ENCODE results near the gene BIRC7. TPM values are rescaled to one million over a fixed set of nuclear protein-coding genes. Genes with fewer than 3 reads are reported as not detected.

Gene BIRC7
- polyA plus RNA-seq, 3 donors: 0.21 TPM; not detected in 2

- Mint-ChIP-seq H3K4me1 (peaks cover 22% of the 10 kb centered on the region), H3K36me3 (peaks cover 17 to 21% of the 10 kb centered on the region in 2 donors), H3K9me3 (no peaks in the 10 kb centered on the region), H3K4me3 (peak within 1 kb of the TSS; percentile 84 to 91), H3K27ac (peak within 1 kb of the TSS; percentile 74 to 93 (median 86)), H3K27me3 (ENCODE audit: low read depth in 3 of 3) (peaks cover 2 to 21% (median 9%) of the 10 kb centered on the region in 3 donors)
- Histone ChIP-seq H3K4me2 (replicated peaks; ENCODE audit: extremely low read depth, low read length, poor library complexity, severe bottlenecking) (peak within 1 kb of the TSS; percentile 98), H3K79me2 (ENCODE audit: insufficient read depth, low read length) (peaks cover 48% of the 10 kb centered on the region), H3K27ac (ENCODE audit: low read depth in 1 of 2, low read length in 2 of 2) (peak within 1 kb of the TSS; percentile 56 to 84), H4K20me1 (ENCODE audit: insufficient read depth, low read length) (peaks cover 39% of the 10 kb centered on the region), H3K9ac (ENCODE audit: insufficient read depth, low read length, poor library complexity, severe bottlenecking) (peak within 1 kb of the TSS; percentile 92), H3K9me3 (replicated peaks in 1 of 2; ENCODE audit: control insufficient read depth in 1 of 2, insufficient read depth in 1 of 2, low read length in 2 of 2) (no peaks in the 10 kb centered on the region), H3K4me1 (ENCODE audit: control insufficient read depth in 1 of 2, insufficient read depth in 2 of 2, low read length in 2 of 2) (peaks cover 17 to 19% of the 10 kb centered on the region in 2 donors), H3K36me3 (replicated peaks in 1 of 2; ENCODE audit: control insufficient read depth in 1 of 2, insufficient read depth in 2 of 2, low read length in 2 of 2) (peaks cover 18 to 20% of the 10 kb centered on the region in 2 donors), H3K27me3 (ENCODE audit: control insufficient read depth in 2 of 2, insufficient read depth in 2 of 2, low read length in 2 of 2) (peaks cover 0 to 3% of the 10 kb centered on the region in 2 donors), H3K4me3 (replicated peaks in 1 of 3; ENCODE audit: low read depth in 2 of 3, low read length in 3 of 3) (peak within 1 kb of the TSS; percentile 75 to 87 (median 87)), H2AFZ (ENCODE audit: insufficient read depth, low read depth, low read length, poor library complexity, severe bottlenecking) (peak within 1 kb of the TSS; percentile 81)
- WGBS (ENCODE audit: insufficient coverage): under 1% methylated on average over 89 of the region's 97 CpGs
- peak; percentile 80 to 86 (median 84) for DNase-seq
- no peak for TF ChIP-seq CTCF (IDR thresholded peaks at IDR 0.05)
- intact Hi-C loops (cut with micrococcal nuclease): loop anchor here (5.0 to 10.0 kb wide), 2 partner anchors 50 to 632 kb away; no protein-coding TSS in a partner anchor
Observed at GRCh38 chr20:63272105-63273058, 36.7 kb downstream of the BIRC7 start, which contains the start of gene ARFGAP1. Gene ARFGAP1, plus strand, starts transcription at chr20:63272813. Its CDS starts 2,768 bp downstream, at chr20:63275581.

GRCh38 chr20:63273059-63273579, 37.4 kb downstream of the BIRC7 start:
- Histone ChIP-seq H3K36me3 (replicated peaks in 1 of 2; ENCODE audit: control insufficient read depth in 1 of 2, insufficient read depth in 2 of 2, low read length in 2 of 2) (peaks cover 25 to 28% of the 10 kb centered on the region in 2 donors), H3K4me1 (ENCODE audit: control insufficient read depth in 1 of 2, insufficient read depth in 2 of 2, low read length in 2 of 2) (peaks cover 17 to 19% of the 10 kb centered on the region in 2 donors), H3K27ac (ENCODE audit: low read depth in 1 of 2, low read length in 2 of 2) (peak overlapping the region; percentile 56 to 84), H3K4me3 (replicated peaks in 1 of 3; ENCODE audit: low read depth in 2 of 3, low read length in 3 of 3) (peak overlapping the region; percentile 75 to 87 (median 87)), H4K20me1 (ENCODE audit: insufficient read depth, low read length) (peaks cover 47% of the 10 kb centered on the region), H3K9ac (ENCODE audit: insufficient read depth, low read length, poor library complexity, severe bottlenecking) (peak overlapping the region; percentile 92), H3K4me2 (replicated peaks; ENCODE audit: extremely low read depth, low read length, poor library complexity, severe bottlenecking) (peak overlapping the region; percentile 98), H3K79me2 (ENCODE audit: insufficient read depth, low read length) (peaks cover 48% of the 10 kb centered on the region), H3K9me3 (replicated peaks in 1 of 2; ENCODE audit: control insufficient read depth in 1 of 2, insufficient read depth in 1 of 2, low read length in 2 of 2) (no peaks in the 10 kb centered on the region), H2AFZ (ENCODE audit: insufficient read depth, low read depth, low read length, poor library complexity, severe bottlenecking) (peak overlapping the region; percentile 81), H3K27me3 (ENCODE audit: control insufficient read depth in 2 of 2, insufficient read depth in 2 of 2, low read length in 2 of 2) (peaks cover 0 to 3% of the 10 kb centered on the region in 2 donors)
- no peak for TF ChIP-seq CTCF (IDR thresholded peaks at IDR 0.05)
- H3K4me1 Mint-ChIP-seq: peaks cover 22% of the 10 kb centered on the region
- H3K9me3 Mint-ChIP-seq: no peaks in the 10 kb centered on the region
- intact Hi-C loops (cut with micrococcal nuclease): loop anchor here (5.0 to 10.0 kb wide), 2 partner anchors 51 to 632 kb away; no protein-coding TSS in a partner anchor
- peaks cover 0 to 18% (median 8%) of the 10 kb centered on the region in 3 donors for H3K27me3 Mint-ChIP-seq (ENCODE audit: low read depth in 3 of 3)
- DNase-seq: no peak
- WGBS (ENCODE audit: insufficient coverage): 0% methylated on average over 24 of the region's 37 CpGs
- peak overlapping the region; percentile 84 to 91 for H3K4me3 Mint-ChIP-seq
- peak overlapping the region; percentile 74 to 93 (median 86) for H3K27ac Mint-ChIP-seq
- H3K36me3 Mint-ChIP-seq: peaks cover 19 to 29% of the 10 kb centered on the region in 2 donors

Data from CD14-positive monocyte (primary cell).